GM23338 (cell line): ENCODE data around the gene CDH15. TPM values are rescaled to one million over a fixed set of nuclear protein-coding genes. Genes with fewer than 3 reads are reported as not detected.

ENCODE experiments used
- ATAC-seq: fragments of 200-7000 bp; cut with Tn5 transposase; 3 replicates; pipeline ENCODE4 v1.9.1; 2020
- DNase-seq: peaks from one replicate; pipeline ENCODE4 v3.0.0-alpha.2; 2015; ENCODE audit warnings: low spot score
- H2AFZ ChIP-seq: fragments of 200-600 bp; sonication (generic); 2 replicates; pipeline ENCODE4 v1.8.0; 2016; ENCODE audit warnings: antibody characterized with exemption, mild to moderate bottlenecking, moderate library complexity
- H3F3A ChIP-seq: fragments of 200-600 bp; sonication (generic); replicated peaks from 2 replicates; pipeline ENCODE4 v1.8.0; 2017; ENCODE audit warnings: antibody characterized with exemption, mixed run types, low read depth
- H3K27ac ChIP-seq: fragments of 200-600 bp; sonication (generic); 2 replicates; pipeline ENCODE4 v1.6.1; 2016; ENCODE audit warnings: low read depth
- H3K27me3 ChIP-seq: fragments of 200-600 bp; sonication (generic); 2 replicates; pipeline ENCODE4 v1.8.0; 2016; ENCODE audit warnings: mild to moderate bottlenecking, mixed run types, moderate library complexity; ENCODE audit not compliant: insufficient read depth
- H3K36me3 ChIP-seq: fragments of 200-600 bp; sonication (generic); 2 replicates; pipeline ENCODE4 v1.8.0; 2016; ENCODE audit warnings: mild to moderate bottlenecking; ENCODE audit not compliant: insufficient read depth
- H3K4me1 ChIP-seq: fragments of 200-600 bp; sonication (generic); 2 replicates; pipeline ENCODE4 v1.8.0; 2016; ENCODE audit warnings: mild to moderate bottlenecking, moderate library complexity; ENCODE audit not compliant: insufficient read depth
- H3K4me2 ChIP-seq: fragments of 200-600 bp; sonication (generic); 2 replicates; pipeline ENCODE4 v1.7.1; 2017; ENCODE audit warnings: mixed run types
- H3K4me3 ChIP-seq: fragments of 200-600 bp; sonication (generic); 2 replicates; pipeline ENCODE4 v1.6.1; 2016; ENCODE audit warnings: mixed run types
- H3K79me2 ChIP-seq: fragments of 200-600 bp; sonication (generic); replicated peaks from 2 replicates; pipeline ENCODE4 v1.8.0; 2017; ENCODE audit warnings: mild to moderate bottlenecking; ENCODE audit not compliant: insufficient read depth
- H3K9me2 ChIP-seq: fragments of 200-600 bp; sonication (generic); 2 replicates; pipeline ENCODE4 v1.8.0; 2017; ENCODE audit not compliant: insufficient read depth
- H4K20me1 ChIP-seq: fragments of 200-600 bp; sonication (generic); replicated peaks from 2 replicates; pipeline ENCODE4 v1.8.0; 2017; ENCODE audit warnings: mild to moderate bottlenecking; ENCODE audit not compliant: insufficient read depth
- H3K27ac Mint-ChIP-seq: 2 replicates; pipeline ENCODE4 v1.8.0; 2020; ENCODE audit warnings: inconsistent platforms, mild to moderate bottlenecking, moderate library complexity, mixed read lengths
- H3K27me3 Mint-ChIP-seq: 3 replicates; pipeline ENCODE4 v1.8.0; 2022; ENCODE audit warnings: low read depth, mild to moderate bottlenecking, moderate library complexity, mixed read lengths, inconsistent platforms; ENCODE audit not compliant: insufficient read depth, poor library complexity
- H3K36me3 Mint-ChIP-seq: 3 replicates; pipeline ENCODE4 v1.8.0; 2021; ENCODE audit warnings: low read depth, mild to moderate bottlenecking, inconsistent platforms, moderate library complexity, mixed read lengths
- H3K4me1 Mint-ChIP-seq: 3 replicates; pipeline ENCODE4 v1.8.0; 2020; ENCODE audit warnings: mild to moderate bottlenecking, inconsistent platforms, mixed read lengths
- H3K4me3 Mint-ChIP-seq: 3 replicates; pipeline ENCODE4 v1.8.0; 2021; ENCODE audit warnings: moderate library complexity, mild to moderate bottlenecking, inconsistent platforms, mixed read lengths
- H3K9me3 Mint-ChIP-seq: 3 replicates; pipeline ENCODE4 v1.8.0; 2020; ENCODE audit warnings: moderate library complexity, mild to moderate bottlenecking, inconsistent platforms, mixed read lengths
- CREB1 ChIP-seq: fragments of 250-450 bp; sonication (Bioruptor Pico); IDR thresholded peaks from 2 replicates; pipeline ENCODE4 v1.5.0; 2020; ENCODE audit warnings: low read depth, mild to moderate bottlenecking, moderate library complexity
- EZH2 ChIP-seq: fragments of 200-600 bp; sonication (generic); IDR thresholded peaks from one replicate; pipeline ENCODE4 v1.8.0; 2017; ENCODE audit warnings: antibody characterized with exemption, mild to moderate bottlenecking, low read depth; ENCODE audit not compliant: unreplicated experiment
- POLR2AphosphoS5 ChIP-seq: IDR thresholded peaks from 2 replicates; pipeline ENCODE4 v1.6.1; 2016; ENCODE audit warnings: antibody characterized with exemption, low read depth
- STAT1 ChIP-seq: IDR thresholded peaks from one replicate; pipeline ENCODE4 v1.6.1; 2016; ENCODE audit warnings: antibody characterized with exemption; ENCODE audit not compliant: unreplicated experiment
- ZNF114 ChIP-seq: fragments of 250-450 bp; sonication (Bioruptor Pico); IDR thresholded peaks from 2 replicates; pipeline ENCODE4 v1.5.0; 2020; ENCODE audit warnings: mild to moderate bottlenecking, moderate library complexity
- ZNF331 ChIP-seq: fragments of 250-450 bp; sonication (Bioruptor Pico); IDR thresholded peaks from 2 replicates; pipeline ENCODE4 v1.5.0; 2020; ENCODE audit warnings: low read depth, mild to moderate bottlenecking, moderate library complexity
- polyA plus RNA-seq: library from polyadenylated mRNA; unstranded; fragments of >200 nt; fragmentation: Nextera tagmentation; extraction: Ambion mirVana; gene quantifications from 2 replicates; pipeline ENCODE4 v1.2.1, GENCODE V29; 2016
- total RNA-seq: library from RNA; depleted of rRNA; stranded (reverse); fragments of >200 nt; shearing (Covaris generic); gene quantifications from 2 replicates; pipeline ENCODE4 v1.2.3, GENCODE V29; 2014
- TF ChIP-seq, protein P1 (sequence below): fragments of 250-450 bp; sonication (Bioruptor Pico); IDR thresholded peaks from 2 replicates; pipeline ENCODE4 v1.5.0; 2020; ENCODE audit warnings: mild to moderate bottlenecking, moderate library complexity
- TF ChIP-seq, protein P2 (sequence below): IDR thresholded peaks from 2 replicates; pipeline ENCODE4 v1.6.1; 2016; ENCODE audit warnings: antibody characterized with exemption
- TF ChIP-seq, protein P3 (sequence below), 2 experiments: fragments of 200-600 bp in 1 of 2; sonication (generic) in 1 of 2; conservative IDR thresholded peaks; 2 replicates each; pipeline versions ENCODE4 v1.5.1 to v1.6.1; 2016 to 2017; ENCODE audit warnings: antibody characterized with exemption in 2 of 2, low read depth in 2 of 2, mild to moderate bottlenecking in 2 of 2, moderate library complexity in 1 of 2

CDH15 gene
- total and polyA plus RNA-seq, 2 experiments from 2014 or later = 0.61 to 1.0 TPM

DNA sequence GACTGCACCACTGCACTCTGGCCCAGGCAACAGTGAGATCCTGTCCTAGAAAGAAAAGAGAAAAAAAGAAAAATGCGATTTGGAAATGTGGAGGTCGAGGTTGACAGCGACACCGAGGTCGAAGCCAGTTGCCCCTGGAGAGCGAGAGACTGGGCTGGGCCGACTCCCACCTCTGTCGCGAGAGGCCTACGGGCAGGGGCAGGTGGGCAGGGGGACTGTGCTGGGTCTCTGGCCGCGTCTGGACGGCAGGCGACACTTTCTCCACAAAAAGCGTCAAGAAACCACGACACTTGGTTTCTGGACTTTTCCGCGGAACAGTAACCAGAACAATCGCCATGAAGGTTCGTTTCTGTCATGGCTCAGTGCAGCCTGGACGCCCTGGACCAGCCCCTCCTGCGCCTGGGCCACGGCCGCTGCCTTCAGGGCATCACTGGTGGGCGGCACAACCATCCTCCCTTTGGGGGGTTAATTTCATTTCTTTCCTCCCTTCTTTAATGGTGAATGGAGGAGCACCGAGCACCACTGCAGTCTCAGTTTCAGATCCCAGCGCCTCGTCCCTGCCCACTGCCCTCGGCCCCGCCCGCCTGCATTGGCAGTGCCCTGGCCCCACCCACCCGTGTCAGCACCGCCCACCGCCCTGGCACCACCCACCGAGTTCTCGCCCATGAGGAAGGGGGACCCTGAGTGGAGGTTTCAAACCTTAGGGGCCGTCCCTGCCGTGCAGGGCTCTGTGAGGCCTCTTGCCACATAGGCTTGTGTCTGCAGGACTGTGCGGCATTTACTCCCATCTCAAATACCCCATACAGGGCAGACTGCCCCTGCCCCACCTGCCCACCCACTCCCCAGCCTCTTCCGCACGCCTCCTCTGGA, 18.5 kb upstream of the CDH15 start (continued):
- TF ChIP-seq, protein P1, sequence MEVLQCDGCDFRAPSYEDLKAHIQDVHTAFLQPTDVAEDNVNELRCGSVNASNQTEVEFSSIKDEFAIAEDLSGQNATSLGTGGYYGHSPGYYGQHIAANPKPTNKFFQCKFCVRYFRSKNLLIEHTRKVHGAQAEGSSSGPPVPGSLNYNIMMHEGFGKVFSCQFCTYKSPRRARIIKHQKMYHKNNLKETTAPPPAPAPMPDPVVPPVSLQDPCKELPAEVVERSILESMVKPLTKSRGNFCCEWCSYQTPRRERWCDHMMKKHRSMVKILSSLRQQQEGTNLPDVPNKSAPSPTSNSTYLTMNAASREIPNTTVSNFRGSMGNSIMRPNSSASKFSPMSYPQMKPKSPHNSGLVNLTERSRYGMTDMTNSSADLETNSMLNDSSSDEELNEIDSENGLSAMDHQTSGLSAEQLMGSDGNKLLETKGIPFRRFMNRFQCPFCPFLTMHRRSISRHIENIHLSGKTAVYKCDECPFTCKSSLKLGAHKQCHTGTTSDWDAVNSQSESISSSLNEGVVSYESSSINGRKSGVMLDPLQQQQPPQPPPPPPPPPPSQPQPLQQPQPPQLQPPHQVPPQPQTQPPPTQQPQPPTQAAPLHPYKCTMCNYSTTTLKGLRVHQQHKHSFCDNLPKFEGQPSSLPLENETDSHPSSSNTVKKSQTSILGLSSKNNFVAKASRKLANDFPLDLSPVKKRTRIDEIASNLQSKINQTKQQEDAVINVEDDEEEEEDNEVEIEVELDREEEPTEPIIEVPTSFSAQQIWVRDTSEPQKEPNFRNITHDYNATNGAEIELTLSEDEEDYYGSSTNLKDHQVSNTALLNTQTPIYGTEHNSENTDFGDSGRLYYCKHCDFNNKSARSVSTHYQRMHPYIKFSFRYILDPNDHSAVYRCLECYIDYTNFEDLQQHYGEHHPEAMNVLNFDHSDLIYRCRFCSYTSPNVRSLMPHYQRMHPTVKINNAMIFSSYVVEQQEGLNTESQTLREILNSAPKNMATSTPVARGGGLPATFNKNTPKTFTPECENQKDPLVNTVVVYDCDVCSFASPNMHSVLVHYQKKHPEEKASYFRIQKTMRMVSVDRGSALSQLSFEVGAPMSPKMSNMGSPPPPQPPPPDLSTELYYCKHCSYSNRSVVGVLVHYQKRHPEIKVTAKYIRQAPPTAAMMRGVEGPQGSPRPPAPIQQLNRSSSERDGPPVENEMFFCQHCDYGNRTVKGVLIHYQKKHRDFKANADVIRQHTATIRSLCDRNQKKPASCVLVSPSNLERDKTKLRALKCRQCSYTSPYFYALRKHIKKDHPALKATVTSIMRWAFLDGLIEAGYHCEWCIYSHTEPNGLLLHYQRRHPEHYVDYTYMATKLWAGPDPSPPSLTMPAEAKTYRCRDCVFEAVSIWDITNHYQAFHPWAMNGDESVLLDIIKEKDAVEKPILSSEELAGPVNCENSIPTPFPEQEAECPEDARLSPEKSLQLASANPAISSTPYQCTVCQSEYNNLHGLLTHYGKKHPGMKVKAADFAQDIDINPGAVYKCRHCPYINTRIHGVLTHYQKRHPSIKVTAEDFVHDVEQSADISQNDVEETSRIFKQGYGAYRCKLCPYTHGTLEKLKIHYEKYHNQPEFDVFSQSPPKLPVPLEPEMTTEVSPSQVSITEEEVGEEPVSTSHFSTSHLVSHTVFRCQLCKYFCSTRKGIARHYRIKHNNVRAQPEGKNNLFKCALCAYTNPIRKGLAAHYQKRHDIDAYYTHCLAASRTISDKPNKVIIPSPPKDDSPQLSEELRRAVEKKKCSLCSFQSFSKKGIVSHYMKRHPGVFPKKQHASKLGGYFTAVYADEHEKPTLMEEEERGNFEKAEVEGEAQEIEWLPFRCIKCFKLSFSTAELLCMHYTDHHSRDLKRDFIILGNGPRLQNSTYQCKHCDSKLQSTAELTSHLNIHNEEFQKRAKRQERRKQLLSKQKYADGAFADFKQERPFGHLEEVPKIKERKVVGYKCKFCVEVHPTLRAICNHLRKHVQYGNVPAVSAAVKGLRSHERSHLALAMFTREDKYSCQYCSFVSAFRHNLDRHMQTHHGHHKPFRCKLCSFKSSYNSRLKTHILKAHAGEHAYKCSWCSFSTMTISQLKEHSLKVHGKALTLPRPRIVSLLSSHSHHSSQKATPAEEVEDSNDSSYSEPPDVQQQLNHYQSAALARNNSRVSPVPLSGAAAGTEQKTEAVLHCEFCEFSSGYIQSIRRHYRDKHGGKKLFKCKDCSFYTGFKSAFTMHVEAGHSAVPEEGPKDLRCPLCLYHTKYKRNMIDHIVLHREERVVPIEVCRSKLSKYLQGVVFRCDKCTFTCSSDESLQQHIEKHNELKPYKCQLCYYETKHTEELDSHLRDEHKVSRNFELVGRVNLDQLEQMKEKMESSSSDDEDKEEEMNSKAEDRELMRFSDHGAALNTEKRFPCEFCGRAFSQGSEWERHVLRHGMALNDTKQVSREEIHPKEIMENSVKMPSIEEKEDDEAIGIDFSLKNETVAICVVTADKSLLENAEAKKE (CRISPR knock-in tag) = no peak

DNA sequence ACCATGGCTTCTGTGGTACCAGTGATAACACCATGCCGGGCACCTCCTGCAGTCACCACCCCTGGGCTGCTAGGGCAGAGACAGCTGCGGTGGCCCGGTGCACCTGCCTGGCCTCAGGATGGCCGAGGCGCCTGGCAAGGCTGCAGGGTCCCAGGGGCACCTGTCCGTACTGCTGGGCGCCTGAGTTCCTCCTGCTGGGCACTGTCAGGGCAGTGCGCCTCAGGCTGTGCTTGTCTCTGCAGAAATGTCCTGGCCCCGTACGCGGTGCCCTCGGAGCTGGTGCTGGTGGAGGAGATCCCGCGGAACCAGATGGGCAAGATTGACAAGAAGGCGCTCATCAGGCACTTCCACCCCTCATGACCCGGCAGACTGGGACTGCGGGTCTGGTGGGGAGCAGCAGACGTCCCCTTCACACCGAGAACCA, 17.7 kb upstream of the CDH15 start:
- Histone ChIP-seq H3K36me3 (peaks cover 5% of the 10 kb centered on the region; the same call in 1 of the 2 replicates), H3K27me3 (no peaks in the 10 kb centered on the region), H2AFZ (no peak overlapping the region), H3K79me2 (no peaks in the 10 kb centered on the region), H4K20me1 (no peaks in the 10 kb centered on the region), H3K27ac (no peak overlapping the region), H3K4me2 (no peak overlapping the region), H3K4me3 (no peak overlapping the region), H3K4me1 (no peaks in the 10 kb centered on the region), H3K9me2 (0 out of 2 replicates have a peak, but pooled peaks cover 6% of the 10 kb centered on the region), H3F3A (peaks cover 16% of the 10 kb centered on the region)
- H3K27me3 Mint-ChIP-seq = peaks cover 23% of the 10 kb centered on the region
- DNase-seq (no peak), ATAC-seq (peak; percentile 15)
- H3K4me1 Mint-ChIP-seq = peaks cover 2% of the 10 kb centered on the region; the same call in 1 of the 3 replicates
- no peak overlapping the region for H3K4me3 Mint-ChIP-seq
- H3K9me3 Mint-ChIP-seq = peaks cover 32% of the 10 kb centered on the region
- H3K27ac Mint-ChIP-seq = no peak overlapping the region
- peaks cover 37% of the 10 kb centered on the region for H3K36me3 Mint-ChIP-seq
- TF ChIP-seq EZH2 (no peak), CREB1 (CRISPR knock-in tag) (no peak), ZNF114 (CRISPR knock-in tag) (no peak), POLR2AphosphoS5 (no peak), STAT1 (no peak), ZNF331 (no peak)
- TF ChIP-seq, protein P2, sequence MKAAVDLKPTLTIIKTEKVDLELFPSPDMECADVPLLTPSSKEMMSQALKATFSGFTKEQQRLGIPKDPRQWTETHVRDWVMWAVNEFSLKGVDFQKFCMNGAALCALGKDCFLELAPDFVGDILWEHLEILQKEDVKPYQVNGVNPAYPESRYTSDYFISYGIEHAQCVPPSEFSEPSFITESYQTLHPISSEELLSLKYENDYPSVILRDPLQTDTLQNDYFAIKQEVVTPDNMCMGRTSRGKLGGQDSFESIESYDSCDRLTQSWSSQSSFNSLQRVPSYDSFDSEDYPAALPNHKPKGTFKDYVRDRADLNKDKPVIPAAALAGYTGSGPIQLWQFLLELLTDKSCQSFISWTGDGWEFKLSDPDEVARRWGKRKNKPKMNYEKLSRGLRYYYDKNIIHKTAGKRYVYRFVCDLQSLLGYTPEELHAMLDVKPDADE = no peak
- TF ChIP-seq, protein P3, sequence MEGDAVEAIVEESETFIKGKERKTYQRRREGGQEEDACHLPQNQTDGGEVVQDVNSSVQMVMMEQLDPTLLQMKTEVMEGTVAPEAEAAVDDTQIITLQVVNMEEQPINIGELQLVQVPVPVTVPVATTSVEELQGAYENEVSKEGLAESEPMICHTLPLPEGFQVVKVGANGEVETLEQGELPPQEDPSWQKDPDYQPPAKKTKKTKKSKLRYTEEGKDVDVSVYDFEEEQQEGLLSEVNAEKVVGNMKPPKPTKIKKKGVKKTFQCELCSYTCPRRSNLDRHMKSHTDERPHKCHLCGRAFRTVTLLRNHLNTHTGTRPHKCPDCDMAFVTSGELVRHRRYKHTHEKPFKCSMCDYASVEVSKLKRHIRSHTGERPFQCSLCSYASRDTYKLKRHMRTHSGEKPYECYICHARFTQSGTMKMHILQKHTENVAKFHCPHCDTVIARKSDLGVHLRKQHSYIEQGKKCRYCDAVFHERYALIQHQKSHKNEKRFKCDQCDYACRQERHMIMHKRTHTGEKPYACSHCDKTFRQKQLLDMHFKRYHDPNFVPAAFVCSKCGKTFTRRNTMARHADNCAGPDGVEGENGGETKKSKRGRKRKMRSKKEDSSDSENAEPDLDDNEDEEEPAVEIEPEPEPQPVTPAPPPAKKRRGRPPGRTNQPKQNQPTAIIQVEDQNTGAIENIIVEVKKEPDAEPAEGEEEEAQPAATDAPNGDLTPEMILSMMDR (conservative IDR thresholded peaks at IDR 0.05; ENCODE audit: low read depth in 2 of 2) = no peak
